CD4-positive, alpha-beta T cell treated with Interleukin-17A for 4 hours (primary cell): ENCODE measurements around the gene RPL28.
"Not testable (repeated sequence)": the region's sequence is repeated elsewhere in the genome, so short reads cannot be mapped to it uniquely, and the experiment has no call there.

Source experiments
- DNase-seq: peaks from one replicate; pipeline ENCODE4 v3.0.0-alpha.2; 2020; ENCODE audit warnings: mixed read lengths

RPL28 gene

DNA sequence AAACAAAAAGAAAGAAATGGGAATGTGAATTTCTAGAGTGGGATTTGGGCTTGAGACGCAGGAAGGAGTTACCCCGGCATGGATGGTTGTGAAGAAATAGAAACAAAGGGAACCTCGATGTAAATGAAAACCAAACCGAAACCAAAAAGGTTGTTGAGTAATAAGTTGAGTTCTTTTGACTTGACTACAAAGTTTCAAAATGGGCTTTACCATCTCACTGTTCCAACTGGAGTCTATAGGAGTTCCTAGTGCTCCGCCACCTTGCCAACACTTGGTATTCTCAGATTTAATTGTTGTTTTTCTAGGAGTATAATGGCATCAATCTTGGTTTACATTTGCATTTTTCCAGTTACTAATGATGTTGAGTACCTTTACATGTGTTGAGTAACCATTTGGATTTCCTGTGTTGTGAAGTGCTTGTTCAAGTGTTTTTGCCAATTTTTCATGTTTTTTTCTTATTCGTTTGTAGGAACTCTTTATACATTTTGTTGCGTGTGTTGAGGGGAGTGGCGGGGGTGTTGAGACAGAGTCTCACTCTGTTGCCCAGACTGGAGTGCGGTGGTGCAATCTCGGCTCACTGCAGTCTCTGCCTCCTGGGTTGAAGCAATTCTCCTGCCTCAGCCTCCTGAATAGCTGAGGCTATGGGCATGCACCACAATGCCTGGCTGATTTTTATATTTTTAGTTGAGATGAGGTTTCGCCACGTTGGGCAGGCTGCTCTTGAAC is 12.6 kb downstream of the RPL28 start:
- no peak for DNase-seq

DNA sequence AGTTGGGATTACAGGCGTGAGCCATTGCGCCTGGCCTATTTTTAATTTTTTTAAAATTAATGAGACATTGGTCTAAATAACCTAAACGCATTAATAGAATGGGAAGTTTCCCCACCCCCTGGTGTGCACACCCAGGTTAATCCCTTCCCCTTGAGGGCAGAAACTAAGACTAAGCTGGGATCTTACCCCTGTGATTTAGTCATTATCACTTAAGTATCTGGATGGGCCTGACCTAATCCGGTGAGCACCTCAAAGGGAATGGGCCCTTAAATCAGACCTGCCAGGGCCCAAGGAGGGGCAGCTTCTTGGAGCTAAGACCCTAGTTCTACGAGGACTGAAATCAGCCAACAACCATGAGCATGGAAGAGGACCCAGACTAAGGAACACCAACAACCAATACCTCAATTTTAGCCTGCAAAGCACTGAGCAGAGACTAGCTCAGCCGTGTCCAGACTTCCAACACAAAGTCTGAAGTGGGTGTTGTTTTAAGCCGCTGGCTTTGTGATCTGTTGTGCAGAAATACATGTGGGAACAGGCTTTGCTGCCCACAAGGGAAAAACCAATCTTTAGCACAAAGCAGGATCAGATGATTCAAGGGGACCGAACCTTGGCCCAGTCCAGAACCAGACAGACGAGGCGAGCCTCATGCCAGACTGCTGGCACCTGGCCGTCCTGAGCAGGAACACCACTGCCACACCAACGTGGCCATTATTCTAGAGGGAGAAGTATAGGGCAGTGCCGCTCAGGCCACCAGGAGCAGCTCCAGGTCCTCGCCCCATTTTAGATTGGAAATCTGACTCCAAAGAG is 14.8 kb downstream of the RPL28 start:
- DNase-seq, result no peak

DNA sequence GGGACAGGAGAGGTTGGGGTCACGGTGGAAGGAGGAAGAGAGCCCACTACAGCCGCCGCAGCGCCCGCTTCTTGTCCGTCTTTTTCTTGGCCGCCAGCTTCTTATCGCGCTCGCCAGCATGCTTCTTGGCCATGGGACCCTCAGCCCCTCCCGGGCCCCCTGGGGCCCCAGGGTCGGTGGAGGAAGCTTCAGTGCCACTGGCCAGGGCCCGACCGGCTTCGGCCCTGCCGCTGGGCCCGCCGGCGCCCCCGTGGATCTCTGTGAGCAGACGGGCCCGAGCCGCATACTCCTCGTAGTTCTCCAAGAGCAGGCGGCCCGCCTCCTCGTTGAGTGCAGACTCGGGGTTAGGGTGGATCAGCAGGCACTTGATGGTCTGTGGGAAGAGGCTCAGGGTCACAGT is 15.7 kb downstream of the RPL28 start:
- not testable (repeated sequence) for DNase-seq

DNA sequence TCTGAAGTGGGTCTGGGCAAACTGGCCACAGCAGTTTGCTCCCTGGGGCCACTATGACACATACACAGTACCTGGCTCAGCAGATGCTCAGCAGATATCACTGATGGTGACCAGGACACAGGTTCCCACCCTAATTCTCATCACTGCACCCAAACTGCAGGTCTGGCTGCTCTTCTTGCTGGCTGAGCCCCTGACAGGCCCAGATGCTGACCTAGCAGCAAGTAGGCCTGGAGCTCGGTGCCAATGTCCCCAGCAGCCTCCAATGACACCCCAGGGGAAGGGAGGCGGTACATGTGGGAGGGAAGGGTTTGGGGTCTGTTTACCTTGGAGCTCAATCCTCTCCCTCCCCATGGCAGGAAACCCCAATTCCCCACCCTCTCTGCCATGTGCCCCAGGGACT is 16.8 kb downstream of the RPL28 start:
- DNase-seq, result no peak

DNA sequence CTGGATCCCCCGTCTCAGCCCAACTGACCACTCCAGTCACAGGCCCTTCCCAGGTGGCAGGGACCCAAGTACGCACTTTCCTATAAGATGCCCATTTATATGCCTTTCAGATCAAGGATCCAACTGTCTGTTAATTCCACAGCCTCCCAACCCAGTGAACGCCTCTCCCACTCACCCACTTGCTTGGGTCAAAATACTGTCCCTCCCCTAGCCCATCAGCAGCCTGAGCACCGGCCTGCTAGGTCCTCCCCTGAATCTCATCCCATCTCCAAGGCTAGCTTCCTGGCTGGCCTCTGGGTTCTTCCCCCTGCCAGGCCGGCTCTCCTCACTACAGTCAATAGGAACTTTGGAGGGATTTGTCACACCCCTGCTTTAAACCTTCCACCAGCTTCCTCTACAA is 19.9 kb downstream of the RPL28 start:
- no peak for DNase-seq

DNA sequence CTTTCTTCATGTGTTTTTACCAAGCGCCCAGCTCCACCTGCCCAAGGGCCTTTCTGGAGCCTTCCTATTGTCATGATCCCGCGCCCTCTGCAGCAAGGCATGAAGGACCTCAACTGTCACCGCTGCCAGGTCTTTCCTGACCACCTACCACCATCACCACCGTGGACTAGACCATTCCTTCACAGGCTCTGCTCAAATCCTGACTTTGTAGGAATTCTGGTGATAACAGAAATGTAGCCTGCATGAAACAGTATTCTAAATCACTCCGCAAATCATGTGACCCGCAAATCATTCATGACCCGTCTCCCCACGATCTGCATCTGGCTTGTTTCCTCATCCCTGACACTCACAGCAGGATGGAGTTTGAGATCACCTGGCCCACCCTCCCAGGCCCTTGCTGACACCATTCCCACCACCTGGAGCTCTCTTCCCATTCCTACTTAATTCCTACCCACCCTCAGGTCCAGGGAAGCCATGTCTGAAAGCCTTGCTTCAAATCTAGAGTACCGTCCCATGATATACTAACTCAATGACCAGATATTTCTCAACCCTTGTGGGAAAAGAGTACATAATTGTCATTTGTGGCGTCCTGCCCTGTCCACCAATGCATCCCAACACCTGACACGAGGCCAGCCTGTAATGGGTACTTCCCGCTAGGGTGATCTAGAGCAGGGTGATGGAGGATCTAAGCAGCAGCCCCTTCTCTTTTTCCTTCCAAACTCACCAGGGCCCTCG is 20.5 kb downstream of the RPL28 start:
- DNase-seq, result no peak

DNA sequence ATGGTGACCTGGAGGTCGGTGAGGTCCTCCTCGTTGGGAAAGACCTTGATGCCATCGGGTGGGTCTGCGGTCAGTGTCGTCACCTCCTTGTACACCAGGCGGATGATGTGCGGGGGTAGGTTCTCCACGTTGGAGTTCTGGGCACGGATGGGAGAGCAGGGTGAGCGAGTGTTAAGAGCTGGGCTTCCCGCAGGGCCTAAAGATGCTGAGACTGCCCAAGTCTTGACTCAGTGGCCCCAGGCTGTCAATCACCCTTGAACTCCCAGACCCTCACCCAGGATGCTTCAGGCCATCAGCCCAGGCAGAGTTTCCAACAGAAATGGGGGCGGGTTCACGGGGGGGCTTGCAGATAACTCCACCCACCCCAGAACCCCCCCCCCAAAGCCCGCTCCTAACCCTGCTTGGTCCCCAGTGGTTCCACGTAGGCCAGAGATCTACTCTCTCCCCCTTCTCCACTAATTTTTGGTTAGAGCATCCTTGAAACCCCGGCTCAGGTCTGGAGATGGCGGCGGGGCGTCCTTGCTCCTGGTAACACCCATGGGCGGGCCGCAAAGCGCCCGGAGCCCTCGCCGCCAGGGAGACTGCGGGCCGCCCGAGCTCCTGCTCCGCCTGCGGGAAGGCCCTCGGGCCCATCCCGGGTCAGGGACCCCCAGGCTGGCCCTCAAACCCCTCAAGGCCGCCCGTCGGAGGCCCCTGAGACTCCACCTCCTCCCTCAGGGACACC is 21.3 kb downstream of the RPL28 start:
- DNase-seq, result peak; percentile 46

DNA sequence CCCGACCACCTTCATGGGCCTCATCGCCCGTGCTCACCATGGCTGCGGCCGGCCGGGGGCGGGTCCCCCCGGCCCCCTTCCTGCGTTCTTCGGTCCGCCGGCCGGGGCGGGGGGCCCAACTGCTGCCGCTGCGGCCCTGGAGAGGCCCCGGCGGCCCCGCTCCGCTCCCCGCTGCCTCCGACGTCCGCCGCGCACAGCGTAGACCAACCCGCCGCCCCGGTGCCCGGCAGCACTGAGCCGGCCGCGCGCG is 21.7 kb downstream of the RPL28 start, which contains the start of gene UBE2S:
UBE2S (minus strand) TSS at position 239 of the 250 bp plus-strand sequence; CDS start at position 40, 199 bp downstream.
- DNase-seq, result not testable (repeated sequence)

DNA sequence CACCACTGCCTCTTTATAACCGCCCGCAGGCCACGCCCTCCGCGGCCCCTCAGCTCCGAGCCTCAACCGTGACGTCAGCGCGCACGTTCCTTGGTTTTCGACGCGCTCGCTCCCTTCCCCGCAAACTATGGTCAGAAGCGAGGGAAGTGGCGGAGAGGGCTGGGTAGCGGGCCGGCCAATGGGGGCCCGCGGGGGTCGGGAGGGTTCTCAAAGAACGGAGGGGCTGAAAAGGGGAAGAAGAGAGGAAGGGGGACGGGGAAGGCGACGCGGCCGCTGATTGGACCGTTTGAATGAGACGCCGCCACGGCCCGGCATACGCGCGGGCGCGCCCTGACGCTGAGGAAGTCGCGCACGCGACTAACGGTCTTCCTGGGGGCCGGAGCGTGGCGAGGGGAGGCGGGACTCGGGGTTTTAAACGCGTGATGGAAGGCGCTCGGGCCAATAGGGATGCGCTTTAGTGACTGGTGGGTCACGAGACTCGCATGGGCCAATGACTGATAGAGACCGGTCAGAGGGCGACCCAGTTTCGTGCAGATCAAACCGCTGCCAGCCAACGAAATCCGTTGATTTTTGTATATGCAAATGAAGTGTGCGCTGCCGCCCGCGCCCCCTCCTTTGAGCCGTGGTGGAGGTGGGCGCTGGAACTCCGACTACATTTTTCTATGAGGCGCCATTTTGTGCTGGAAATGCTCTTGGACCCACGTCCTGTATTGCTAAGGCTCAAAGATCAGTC is 22.2 kb downstream of the RPL28 start:
- peak; percentile 97 for DNase-seq

DNA sequence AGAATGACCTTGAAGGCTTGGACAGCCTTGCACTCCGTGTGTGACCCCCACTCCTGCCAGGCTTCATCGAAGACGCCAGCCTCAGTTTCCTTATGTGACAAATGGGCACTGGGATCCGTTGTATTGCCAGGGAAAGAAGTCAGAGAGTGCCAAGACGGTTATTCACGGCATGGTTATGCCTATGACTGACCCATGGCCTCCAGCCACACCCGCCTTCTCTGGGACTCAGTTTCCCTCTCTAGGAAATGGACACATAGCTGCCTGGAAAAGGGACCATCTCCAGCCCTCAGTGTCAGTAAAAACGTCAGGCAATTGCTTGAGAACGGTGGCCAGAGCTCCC is 22.8 kb downstream of the RPL28 start:
- no peak for DNase-seq

DNA sequence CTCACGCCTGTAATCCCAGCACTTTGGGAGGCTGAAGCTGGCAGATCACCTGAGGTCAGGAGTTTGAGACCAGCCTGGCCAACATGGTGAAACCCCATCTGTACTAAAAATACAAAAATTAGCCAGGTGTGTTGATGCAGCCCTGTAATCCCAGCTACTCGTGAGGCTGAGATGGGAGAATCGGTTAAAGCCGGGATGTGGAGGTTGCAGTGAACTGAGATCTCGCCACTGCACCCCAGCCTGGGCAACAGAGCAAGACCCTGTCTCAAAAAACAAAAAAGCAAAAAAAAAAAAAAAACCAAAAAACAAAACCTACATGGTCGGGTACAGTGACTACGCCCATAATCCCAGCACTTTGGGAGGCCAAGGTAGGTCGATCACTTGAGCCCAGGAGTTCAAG is 23.4 kb downstream of the RPL28 start:
- DNase-seq, result not testable (repeated sequence)

DNA sequence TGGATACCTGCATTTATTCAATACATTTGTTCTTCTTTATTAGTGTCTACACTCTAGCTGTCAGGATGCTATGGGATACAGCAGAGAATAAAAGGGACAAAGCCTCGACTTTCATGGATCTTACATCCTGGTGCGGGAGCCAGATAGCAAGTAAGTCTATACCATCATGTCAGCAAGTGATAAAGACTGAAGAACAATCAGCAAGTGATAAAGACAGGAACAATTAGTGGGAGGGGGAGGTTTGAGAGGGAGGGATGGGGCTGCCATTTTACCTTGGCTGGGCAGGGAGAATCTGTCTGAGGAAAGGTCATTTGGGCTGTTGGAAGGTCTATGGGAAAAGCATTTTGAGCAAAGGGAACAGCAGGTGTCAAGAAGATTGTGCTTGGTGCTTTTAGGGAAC is 24.4 kb downstream of the RPL28 start:
- DNase-seq, result no peak

DNA sequence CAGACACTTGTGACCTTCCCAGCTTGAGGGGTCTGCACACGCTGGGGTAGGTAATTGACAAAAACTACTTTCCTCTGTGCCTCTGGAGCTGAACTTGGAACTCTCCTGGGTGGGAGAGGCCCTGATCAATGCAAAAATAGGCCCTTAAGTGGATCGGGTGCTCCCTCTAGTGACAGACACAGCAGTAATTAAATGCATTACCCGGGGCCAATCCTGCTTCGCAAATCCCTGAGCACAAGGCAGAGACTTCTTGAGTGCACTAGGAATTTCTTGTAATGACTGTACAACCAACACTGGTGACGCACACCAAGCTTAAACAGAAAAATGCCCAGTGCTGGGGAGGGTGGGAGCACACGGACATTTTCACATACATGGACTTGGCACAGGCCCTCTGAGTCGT is 32.5 kb downstream of the RPL28 start:
- peak; percentile 72 for DNase-seq

DNA sequence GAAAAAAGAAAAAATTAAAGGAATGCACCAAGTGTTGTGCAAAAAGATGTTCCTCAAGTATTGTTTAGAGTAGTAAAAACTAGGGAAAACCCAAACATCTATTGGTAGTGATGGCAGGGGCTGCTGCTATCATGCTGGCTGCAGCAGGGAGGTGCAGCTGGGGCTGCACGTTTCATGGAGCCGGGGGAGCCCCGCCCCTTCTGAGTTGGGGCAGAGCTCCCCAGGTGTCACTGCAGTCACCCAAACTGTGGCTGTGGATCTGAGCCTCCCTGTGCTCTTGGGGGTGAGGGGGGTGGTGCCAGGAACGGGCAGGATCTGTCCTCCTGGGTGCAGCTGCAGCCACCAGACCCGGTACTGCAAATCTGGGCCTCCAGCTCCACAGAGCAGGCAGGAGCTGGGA is 33.4 kb downstream of the RPL28 start:
- DNase-seq, result no peak

DNA sequence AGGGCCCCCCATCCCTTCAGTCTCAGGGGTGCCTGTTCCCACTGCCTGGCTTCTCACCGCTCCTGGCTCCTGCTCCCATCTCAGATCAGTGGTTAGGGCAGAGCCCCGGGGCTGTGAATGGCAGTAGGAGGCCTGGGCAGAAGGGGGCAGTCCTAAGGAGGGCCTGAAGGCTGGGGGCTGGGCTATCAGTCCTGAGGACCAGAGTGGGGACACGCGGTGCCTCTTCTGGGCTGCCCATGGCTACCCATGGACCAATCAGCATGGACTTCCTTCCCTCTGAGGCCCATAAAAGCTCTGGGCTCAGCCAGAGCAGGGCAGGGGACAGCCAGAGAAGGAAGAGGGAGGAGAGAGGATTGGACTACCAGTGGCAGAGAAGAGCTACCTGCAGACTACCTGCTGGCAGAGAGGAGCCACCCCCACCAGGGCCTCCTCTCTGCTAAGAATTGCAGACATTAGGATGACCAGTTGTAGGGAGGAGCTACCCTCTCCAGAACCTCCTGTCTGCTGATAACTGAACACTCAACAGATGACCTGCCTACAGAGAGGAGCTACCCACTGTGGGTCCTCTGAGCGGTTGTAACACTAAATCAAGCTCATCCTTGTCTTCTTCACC is 34.0 kb downstream of the RPL28 start:
- DNase-seq, result no peak

DNA sequence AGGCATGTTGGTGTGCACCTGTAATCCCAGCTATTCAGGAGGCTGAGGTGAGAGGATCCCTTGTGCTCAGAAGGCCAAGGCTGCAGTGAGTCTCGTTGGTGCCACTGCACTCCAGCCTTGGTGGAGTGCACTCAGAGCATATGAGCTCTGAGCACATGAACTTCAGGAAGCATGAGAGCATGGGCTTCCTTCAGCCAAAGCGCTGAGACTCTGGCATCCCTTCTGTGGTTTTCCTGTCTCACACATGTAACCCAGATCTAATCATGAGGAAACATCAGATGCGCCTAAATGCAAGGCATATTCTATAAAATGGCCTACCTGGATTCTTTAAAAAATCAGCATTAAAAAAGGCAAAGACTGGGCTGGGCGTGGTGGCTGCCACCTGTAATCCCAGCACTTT is 35.5 kb downstream of the RPL28 start:
- DNase-seq, result peak; percentile 68

DNA sequence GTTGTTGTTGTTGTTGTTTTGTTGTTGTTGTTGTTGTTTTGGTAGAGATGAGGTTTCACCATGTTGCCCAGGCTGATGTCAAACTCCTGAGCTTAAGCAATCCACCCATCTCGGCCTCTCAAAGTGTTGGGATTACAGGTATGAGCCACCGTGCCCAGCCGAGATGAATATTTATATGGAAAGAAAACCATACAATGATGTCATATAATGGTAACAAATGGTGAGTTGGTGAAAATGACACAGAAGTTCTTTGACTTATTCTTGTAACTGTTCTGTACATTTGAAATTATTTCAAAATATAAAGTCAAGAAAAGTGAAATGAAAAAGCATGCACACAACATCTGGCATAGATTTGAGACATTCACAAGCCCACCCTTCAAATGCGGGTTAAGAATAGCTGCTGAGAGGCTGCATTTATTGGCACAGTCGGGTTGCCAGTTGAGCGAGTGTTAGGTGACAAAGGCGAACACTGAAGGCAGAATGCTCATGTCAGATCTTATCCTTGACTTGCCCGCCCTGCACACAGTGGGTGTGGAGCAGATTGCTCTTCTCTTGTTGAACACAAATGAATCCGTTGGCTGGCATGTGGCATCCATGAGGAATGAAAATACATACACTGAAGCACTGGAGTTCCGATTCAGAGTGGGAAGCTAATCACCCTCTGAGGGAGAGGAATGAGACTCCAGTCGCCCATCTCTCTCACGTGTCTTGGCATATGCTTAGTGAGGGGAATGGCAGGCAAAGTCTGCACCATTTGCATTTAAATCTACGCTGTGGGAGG is 37.7 kb downstream of the RPL28 start:
- no peak for DNase-seq

DNA sequence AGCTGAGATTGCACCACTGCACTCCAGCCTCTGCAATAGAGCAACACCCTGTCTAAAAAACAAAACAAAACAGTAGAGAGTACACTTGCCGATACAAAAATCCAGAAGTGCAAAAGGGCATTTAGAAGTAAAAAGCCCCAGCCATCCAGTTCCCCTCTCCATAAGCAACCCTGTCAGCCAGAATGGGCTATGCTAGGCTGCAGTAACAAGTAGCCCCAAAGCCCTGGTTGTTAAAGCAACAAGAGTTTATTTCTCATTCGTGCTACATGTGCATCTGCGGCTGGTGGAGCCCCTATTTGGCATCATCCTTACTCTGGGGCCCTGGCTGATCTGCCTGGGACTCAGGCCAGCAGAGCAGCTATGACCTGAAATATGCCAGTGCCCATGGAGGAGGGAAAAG is 38.8 kb downstream of the RPL28 start:
- DNase-seq, result no peak

DNA sequence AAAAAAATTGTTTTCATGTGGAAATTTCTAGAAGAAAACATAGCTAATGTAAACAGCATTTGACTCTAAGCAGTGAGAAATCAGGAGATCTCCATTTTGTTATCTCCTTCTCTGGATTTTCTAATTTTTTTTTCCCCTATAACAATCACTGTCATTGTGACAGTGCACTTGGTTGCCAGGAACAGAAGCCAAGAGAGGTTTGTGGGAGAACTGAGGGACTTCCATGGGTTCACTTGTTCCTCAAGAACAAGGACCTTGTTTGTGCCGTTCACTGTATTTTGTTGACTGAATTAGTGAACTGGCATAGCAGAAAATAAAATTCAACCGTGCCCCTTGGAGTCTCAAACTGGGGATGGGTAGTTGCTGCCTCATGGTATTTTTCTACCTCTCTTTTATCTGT is 40.3 kb downstream of the RPL28 start:
- DNase-seq, result no peak

DNA sequence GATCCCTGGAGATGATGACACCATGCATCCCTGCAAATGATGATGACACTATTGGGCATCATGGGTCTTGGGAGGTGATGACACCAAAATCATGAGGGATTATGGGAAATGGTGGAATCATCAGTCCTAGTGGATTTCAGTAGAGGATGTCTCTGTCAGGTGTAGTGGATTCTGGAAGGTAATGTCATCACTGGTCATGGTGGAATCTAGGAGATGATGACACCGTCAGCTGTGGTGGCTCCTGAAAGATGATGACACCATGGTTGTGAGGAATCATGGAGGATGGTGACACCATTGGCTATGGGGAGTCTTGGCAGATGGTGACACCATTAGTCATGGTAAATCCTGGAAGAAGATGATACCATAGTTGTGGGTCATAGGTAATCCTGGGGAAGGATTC is 45.5 kb downstream of the RPL28 start:
- no peak for DNase-seq

DNA sequence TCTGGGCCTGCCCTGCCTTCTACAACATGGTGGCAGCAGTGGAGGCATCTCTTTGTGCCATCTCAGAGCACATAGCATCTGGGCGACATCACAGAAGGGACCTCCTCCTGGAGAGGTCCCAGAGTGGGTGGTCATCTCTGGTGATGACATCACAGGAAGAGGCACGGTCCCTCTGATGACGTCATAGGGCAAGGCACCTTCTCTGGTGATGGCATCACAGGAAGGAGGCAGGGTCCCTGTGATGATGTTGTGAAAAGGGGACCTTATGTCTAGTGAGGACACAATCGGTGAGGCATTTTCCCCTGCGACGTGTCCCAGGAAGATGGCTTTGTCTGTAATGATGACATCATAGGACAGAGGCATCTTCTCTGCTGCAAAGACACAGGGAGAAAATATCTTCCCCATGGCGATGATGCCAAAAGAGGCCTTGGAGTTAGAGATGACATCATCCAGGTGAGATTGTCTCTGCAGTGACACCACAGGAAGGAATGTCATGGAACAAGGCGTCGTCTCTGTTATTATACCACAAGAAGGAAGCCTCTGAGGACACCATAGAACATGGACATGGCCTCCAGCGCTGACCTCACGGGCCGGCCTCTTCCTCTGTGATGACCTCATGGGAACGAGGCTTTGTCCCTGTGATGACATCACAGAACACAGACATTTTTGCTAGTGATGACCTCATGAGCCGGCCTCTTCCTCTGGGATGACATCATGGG is 46.7 kb downstream of the RPL28 start:
- no peak for DNase-seq
